Neural cell (in vitro differentiated cells): ENCODE results near the gene DIAPH1.
A peak's percentile ranks its signal among the peaks of the same experiment; 100 is the strongest.

Experiments
- EP300 ChIP-seq: fragments of 450-650 bp; conservative IDR thresholded peaks from 2 replicates; pipeline ENCODE4 v1.6.1; 2014; ENCODE audit warnings: antibody characterized with exemption, mild to moderate bottlenecking, moderate library complexity; ENCODE audit not compliant: poor library complexity, severe bottlenecking
- EZH2 ChIP-seq: fragments of 200-600, 300-800 bp; shearing (Covaris generic), sonication (generic); IDR thresholded peaks from 2 replicates; pipeline ENCODE4 v1.6.1; 2014; ENCODE audit warnings: antibody characterized with exemption, low read length, borderline replicate concordance, mild to moderate bottlenecking; ENCODE audit not compliant: insufficient read depth, poor library complexity, severe bottlenecking
- POLR2AphosphoS5 ChIP-seq: IDR thresholded peaks from 2 replicates; pipeline ENCODE4 v1.6.1; 2012
- RAD21 ChIP-seq: fragments of 450-650 bp; conservative IDR thresholded peaks from 2 replicates; pipeline ENCODE4 v1.6.1; 2014; ENCODE audit warnings: antibody characterized with exemption, mild to moderate bottlenecking, moderate library complexity
- SMC3 ChIP-seq: fragments of 450-650 bp; conservative IDR thresholded peaks from 2 replicates; pipeline ENCODE4 v1.6.1; 2014; ENCODE audit warnings: antibody characterized with exemption, mild to moderate bottlenecking, moderate library complexity; ENCODE audit not compliant: poor library complexity
- TAF1 ChIP-seq: IDR thresholded peaks from 2 replicates; pipeline ENCODE4 v1.6.1; 2012; ENCODE audit warnings: low read depth
- TF ChIP-seq, protein P1 (sequence below): fragments of 450-650 bp; IDR thresholded peaks from 2 replicates; pipeline ENCODE4 v1.5.1; 2014; ENCODE audit warnings: antibody characterized with exemption, mild to moderate bottlenecking, moderate library complexity; ENCODE audit not compliant: poor library complexity, severe bottlenecking
- TF ChIP-seq, protein P2 (sequence below): IDR thresholded peaks from 2 replicates; pipeline ENCODE4 v1.6.1; 2012; ENCODE audit warnings: borderline replicate concordance

DNA sequence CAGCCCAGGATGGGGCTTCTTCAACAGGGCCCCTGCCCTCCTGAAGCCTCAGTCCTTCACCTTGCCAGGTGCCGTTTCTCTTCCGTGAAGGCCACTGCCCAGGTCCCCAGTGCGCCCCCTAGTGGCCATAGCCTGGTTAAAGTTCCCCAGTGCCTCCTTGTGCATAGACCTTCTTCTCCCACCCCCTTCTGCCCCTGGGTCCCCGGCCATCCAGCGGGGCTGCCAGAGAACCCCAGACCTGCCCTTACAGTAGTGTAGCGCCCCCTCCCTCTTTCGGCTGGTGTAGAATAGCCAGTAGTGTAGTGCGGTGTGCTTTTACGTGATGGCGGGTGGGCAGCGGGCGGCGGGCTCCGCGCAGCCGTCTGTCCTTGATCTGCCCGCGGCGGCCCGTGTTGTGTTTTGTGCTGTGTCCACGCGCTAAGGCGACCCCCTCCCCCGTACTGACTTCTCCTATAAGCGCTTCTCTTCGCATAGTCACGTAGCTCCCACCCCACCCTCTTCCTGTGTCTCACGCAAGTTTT lies 106.3 kb downstream of the DIAPH1 start:
- TF ChIP-seq, protein P1, sequence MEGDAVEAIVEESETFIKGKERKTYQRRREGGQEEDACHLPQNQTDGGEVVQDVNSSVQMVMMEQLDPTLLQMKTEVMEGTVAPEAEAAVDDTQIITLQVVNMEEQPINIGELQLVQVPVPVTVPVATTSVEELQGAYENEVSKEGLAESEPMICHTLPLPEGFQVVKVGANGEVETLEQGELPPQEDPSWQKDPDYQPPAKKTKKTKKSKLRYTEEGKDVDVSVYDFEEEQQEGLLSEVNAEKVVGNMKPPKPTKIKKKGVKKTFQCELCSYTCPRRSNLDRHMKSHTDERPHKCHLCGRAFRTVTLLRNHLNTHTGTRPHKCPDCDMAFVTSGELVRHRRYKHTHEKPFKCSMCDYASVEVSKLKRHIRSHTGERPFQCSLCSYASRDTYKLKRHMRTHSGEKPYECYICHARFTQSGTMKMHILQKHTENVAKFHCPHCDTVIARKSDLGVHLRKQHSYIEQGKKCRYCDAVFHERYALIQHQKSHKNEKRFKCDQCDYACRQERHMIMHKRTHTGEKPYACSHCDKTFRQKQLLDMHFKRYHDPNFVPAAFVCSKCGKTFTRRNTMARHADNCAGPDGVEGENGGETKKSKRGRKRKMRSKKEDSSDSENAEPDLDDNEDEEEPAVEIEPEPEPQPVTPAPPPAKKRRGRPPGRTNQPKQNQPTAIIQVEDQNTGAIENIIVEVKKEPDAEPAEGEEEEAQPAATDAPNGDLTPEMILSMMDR: peak; percentile 50
- TF ChIP-seq RAD21 (no peak), EZH2 (no peak), POLR2AphosphoS5 (no peak), SMC3 (no peak), EP300 (no peak), TAF1 (no peak)
- TF ChIP-seq, protein P2, sequence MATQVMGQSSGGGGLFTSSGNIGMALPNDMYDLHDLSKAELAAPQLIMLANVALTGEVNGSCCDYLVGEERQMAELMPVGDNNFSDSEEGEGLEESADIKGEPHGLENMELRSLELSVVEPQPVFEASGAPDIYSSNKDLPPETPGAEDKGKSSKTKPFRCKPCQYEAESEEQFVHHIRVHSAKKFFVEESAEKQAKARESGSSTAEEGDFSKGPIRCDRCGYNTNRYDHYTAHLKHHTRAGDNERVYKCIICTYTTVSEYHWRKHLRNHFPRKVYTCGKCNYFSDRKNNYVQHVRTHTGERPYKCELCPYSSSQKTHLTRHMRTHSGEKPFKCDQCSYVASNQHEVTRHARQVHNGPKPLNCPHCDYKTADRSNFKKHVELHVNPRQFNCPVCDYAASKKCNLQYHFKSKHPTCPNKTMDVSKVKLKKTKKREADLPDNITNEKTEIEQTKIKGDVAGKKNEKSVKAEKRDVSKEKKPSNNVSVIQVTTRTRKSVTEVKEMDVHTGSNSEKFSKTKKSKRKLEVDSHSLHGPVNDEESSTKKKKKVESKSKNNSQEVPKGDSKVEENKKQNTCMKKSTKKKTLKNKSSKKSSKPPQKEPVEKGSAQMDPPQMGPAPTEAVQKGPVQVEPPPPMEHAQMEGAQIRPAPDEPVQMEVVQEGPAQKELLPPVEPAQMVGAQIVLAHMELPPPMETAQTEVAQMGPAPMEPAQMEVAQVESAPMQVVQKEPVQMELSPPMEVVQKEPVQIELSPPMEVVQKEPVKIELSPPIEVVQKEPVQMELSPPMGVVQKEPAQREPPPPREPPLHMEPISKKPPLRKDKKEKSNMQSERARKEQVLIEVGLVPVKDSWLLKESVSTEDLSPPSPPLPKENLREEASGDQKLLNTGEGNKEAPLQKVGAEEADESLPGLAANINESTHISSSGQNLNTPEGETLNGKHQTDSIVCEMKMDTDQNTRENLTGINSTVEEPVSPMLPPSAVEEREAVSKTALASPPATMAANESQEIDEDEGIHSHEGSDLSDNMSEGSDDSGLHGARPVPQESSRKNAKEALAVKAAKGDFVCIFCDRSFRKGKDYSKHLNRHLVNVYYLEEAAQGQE: no peak
